MV-4-11 (cell line): ENCODE data around the gene DYNLT1.
"Not testable (repeated sequence)": the region's sequence is repeated elsewhere in the genome, so short reads cannot be mapped to it uniquely, and the experiment has no call there.

ENCODE experiments used
- DNase-seq: peaks from one replicate; lab custom pipeline; 2025; lab: John Stamatoyannopoulos, UW

DYNLT1 gene

DNA sequence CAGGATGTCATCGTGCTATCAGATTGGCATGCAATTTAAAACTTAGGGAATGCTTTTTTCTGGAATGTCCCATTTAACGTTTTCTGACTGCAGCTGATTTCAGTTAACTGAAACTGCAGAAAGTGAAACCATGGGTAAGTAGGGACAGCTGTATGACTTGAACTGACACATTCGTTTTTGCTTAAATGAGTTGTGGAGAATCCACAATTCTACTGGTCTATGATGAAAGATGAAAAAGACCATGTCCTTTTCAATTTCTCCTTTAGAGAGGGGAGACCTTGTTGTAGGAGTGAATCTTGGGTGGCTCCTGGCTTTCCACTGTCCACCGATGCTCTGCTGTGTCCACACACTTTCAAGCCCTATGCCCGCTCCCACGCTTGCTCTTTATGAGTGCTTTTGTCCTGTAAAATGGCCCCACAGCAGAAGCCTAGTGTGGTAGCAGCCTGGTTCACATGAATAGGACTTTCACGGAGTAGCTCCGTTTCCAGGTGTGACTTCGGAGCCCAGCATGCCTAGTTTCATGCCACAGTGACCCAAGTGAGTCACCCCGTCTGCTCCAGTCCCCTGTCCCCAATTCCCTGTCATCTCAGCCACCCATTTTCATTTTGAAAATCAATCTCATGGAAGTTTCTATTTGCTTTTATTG is 21.9 kb downstream of the DYNLT1 start:
- DNase-seq, result no peak

GRCh38 chr6:158621694-158622544 is 22.6 kb downstream of the DYNLT1 start:
- no peak for DNase-seq

DNA sequence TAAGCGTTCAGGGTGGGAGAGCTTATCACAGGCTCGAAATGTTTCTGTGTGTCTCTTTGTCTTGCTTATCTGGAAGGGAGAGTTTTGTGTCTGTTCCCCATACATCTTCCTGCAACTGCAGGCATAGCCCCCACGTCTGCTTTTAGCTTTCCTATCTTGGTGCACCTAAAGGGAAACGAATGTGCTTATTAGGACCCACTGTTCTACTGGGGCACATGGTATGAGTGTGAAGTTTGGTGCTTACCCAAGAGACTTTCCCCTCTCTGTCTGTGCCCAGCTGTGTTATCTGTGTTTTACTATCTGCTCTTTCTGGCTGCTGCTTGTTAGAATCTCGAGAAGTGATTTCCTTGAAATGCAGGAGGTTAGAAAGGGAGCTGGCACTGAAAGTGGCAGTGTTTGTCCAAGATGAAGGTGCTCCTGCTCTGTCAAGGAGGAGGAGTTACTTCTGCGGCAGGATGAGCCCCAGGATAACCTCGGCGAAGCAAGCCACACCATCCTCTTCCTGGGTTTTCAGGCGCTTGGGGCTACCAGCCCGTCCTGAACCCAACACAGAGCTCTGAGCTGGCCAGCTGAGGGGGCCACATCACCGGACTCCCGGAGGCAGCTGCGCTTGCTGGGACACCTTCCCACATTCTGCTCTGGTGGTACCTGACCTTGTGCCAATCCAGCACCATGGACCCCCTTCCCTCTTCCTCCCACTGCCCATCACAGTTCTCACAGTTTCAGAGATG is 23.4 kb downstream of the DYNLT1 start:
- no peak for DNase-seq

- DNase-seq, result no peak
These were observed 24.4 kb downstream of the DYNLT1 start for GRCh38 chr6:158619922-158620801.

DNA sequence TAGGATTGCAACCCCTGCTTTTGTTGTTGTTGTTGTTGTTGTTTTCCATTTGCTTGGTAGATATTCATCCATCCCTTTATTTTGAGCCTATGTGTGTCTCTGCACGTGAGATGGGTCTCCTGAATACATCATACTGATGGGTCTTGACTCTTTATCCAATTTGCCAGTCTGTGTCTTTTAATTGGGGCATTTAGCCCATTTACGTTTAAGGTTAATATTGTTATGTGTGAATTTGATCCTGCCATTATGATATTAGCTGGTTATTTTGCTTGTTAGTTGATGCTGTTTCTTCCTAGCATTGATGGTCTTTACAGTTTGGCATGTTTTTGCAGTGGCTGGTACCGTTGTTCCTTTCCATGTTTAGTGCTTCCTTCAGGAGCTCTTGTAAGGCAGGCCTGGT is 26.3 kb downstream of the DYNLT1 start:
- DNase-seq, result not testable (repeated sequence)

DNA sequence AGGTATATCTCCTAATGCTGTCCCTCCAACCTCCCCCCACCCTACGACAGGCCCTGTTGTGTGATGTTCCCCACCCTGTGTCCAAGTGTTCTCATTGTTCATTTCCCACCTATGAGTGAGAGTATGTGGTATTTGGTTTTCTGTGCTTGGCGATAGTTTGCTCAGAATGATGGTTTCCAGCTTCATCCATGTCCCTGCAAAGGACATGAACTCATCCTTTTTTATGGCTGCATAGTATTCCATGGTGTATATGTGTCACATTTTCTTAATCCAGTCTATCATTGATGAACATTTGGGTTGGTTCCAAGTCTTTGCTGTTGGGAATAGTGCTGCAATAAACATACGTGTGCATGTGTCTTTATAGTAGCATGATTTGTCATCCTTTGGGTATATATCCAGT is 29.9 kb downstream of the DYNLT1 start:
- not testable (repeated sequence) for DNase-seq

DNA sequence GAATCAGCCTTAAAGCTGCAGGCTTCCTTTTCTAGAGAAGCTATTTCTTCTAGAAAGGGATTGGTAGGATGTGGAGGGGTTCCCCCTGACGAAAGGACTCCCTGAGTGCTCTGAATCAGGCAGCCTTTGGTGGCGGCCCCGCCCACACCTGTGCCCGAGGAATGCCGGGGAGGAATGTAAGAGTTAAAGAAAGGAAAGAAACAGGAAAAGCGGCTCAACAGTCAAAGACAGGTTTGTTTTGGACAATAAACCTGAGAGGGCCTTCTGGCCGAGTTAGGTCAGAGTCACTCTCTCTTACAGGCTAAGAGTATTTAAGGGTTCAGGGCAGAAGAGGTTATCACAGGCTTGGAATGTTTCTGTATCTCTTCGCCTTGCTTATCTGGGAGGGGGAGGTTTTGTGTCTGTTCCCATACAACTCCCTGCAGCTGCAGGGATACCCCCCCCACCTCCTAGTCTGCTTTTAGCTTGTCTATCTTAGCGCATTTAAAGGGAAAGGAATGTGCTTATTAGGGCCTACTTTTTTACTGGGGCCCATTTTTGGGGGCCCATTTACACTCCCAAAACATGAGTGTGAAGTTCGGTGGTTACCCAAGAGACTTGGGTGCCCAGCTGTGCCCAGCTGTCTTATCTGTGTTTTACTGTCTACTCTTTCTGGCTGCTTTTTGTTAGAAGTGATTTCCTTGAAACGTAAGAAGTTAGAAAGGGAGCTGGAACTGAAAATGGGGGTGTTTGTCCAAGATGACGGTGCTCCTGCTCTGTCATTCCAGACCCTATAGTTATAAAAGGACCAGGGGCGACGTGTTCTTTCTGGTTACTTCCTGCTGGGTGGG is 32.8 kb downstream of the DYNLT1 start:
- DNase-seq, result no peak

GRCh38 chr6:158611039-158611438 is 33.5 kb downstream of the DYNLT1 start:
- DNase-seq, result no peak

DNA sequence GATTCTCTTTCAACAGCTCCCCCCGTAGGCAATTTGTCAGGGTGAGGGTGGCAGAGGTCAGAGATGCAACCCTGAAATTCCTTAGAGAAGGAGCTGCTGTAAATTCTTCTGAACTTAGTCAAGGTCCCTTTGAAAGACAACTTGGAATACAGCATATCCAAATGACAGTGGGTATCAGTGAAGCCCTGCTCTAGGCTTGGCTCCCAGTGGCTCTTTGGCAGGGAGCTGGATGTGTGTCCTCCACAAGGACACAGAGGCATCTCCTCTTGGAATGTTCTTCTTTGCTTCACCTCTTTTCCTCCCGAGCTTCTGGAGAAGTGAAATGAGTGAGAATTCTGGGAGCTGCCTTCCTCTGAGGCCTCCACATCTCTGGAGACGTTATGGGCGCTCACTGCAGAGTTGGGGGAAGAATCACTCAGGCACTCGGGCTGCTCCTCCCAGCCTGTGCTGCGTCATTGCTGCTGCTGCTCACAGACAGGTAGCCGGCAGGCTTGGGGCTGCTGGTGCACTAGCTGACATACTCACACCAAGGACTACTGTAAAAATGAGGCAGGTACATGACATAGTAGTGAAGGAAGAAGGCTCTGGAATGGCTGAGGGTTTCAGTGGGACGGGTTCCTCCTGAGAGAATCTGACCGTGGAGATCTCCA is 34.1 kb downstream of the DYNLT1 start:
- no peak for DNase-seq

DNA sequence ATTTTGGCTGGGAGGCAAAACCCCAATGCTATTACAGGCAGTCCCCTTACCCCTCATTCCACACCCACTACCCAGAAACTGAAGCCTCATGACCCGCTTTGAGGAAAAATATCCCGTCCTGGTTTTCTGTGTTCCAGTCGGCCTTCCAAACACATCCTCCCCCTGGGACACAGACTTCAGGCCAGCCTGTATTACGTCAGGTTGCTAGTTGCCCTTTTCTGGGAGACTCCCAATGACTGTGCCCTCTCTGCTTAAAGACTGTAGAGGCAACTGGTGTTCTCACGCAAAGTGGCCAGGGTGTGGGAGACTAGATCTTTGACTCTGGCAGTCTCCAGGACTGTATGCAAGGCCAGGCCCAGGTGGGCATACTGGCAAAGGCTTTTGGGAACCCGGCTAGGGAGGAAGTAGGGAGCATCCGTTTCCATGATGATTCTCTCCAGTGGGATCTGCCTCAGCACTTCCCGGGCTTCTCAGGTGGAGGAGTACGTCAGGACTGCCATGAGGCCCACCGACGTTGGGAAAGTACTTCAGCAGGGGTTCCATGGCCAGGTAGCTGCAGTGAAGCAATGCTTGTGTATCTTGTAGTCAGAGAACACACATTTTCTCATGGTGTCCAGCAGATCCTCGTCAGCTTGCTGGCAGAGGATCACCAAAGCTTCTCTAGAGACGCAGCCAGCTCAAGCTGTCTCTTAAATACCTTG is 34.9 kb downstream of the DYNLT1 start:
- DNase-seq, result no peak

DNA sequence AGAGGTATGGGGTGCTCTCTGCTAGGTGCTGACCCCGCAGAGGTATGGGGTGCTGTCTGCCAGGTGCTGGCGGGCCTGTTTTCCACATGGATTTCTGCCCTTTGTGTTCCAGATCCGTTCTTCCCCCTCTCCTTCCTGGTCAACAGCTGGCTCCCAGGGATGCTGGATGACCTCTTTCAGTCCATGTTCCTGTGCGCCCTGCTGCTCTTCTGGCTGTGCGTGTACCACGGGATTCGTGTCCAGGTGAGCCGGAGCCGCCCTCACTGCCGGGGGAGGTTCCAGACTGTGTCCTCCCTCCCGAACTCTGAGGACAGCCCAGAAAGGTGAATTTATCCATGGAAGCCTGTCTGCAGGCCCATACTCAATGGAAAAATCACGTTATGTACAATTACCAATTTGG is 36.3 kb downstream of the DYNLT1 start:
- no peak for DNase-seq

- no peak for DNase-seq
These were observed 37.0 kb downstream of the DYNLT1 start for GRCh38 chr6:158607411-158608170.

- DNase-seq, result no peak
These were observed 37.6 kb downstream of the DYNLT1 start for GRCh38 chr6:158606935-158607334.

DNA sequence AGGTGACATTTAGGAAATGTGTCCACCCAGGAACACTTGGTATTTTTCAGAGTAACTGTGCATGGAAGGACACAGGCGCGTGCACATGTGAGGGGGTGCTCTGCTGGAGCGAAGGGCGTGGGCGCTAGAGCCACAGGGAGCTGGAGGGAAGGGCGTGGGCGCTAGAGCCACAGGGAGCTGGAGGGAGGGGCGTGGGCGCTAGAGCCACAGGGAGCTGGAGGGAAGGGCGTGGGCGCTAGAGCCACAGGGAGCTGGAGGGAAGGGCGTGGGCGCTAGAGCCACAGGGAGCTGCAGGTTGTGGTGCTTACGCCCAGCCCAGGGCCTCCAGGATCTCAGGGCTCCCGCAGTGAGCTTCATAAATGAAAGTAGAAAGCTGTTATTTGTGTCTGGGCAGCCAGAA is 38.5 kb downstream of the DYNLT1 start:
- DNase-seq, result not testable (repeated sequence)

DNA sequence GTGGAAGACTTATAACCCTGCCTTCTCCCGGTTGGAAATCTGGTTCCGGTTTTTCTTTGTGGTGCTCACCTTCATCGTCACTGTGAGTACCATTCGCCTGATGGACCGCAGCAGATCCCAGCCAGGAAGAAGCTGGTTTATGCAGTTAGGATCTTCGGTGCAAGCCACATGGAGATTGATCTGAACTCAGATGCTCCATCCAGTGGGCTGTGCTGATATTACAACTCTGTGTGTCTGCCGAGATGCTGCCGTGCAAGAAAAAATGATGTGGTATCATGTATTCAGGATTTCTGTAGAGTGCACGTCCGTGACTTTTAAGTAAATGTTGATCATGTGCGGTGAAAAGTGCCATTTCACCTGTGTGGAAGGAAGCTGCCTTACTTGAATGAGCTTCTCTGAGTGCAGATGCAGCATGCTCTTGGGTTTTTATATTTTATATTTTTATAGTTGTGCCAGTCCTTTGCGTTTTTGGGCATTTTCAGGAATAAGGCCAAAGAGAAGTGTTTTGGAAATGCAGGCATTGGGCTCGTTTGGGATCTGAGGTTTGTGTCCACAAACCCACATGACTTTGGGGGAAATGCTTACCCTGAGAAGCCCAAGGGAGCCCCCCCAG is 39.2 kb downstream of the DYNLT1 start:
- peak; percentile 18 for DNase-seq

GRCh38 chr6:158604048-158604406 is 40.5 kb downstream of the DYNLT1 start:
- no peak for DNase-seq

GRCh38 chr6:158603261-158604047 is 41.1 kb downstream of the DYNLT1 start:
- no peak for DNase-seq

GRCh38 chr6:158599635-158600034 is 44.9 kb downstream of the DYNLT1 start:
- no peak for DNase-seq
